ENCODE measurements around the gene SBK3. TPM values are rescaled to one million over a fixed set of nuclear protein-coding genes. Genes with fewer than 3 reads are reported as not detected.

Gene SBK3
- total RNA-seq, 1 experiment from 2014 or later, result not detected

DNA sequence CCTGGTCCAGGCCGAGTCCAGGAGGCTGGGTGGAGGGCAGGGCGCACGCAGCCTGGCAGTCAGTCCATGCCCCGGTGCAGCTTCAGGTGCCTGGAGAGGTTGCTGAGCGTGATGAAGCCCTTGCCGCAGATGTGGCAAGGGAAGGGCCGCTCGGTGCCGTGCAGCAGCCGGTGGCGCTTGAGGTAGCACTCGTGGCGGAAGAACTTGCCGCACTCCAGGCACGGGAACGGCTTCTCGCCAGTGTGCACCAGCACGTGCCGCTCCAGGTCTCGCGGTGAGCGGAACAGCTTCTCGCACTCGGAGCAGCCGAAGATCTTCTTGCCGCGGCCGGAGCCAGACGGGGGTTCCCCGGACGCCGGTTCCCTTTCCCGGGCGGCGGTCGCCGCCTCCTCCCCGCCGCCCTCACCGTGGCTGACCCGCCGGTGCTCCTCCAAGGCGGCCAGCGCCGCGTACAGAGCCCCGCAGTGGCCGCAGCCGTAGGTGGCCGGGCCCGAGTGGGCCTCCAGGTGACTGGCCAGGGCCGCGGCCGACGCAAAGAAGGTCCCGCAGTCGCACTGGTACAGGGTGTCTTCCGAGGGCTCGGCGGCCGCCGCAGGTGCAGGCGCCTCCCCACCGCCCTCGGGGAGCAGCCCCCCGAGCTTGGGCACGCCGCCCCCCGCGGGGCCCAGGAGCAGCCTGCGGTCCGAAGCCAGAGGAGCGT is 47.2 kb upstream of the SBK3 start:
- BruUV-seq (replicated peaks), result no TSS peak
- no peak for ATAC-seq
- Histone ChIP-seq H3K9me3 (ENCODE audit: low read length) (no peaks in the 10 kb centered on the region), H3K4me3 (ENCODE audit: low read length) (no peak overlapping the region), H3K9me2 (replicated peaks; ENCODE audit: low read length) (no peaks in the 10 kb centered on the region), H3K79me2 (ENCODE audit: low read length) (no peaks in the 10 kb centered on the region), H3K36me3 (ENCODE audit: low read depth, low read length) (peaks cover 4% of the 10 kb centered on the region; the same call in 1 of the 2 replicates), H3K9ac (ENCODE audit: low read length) (no peak overlapping the region), H3K4me2 (ENCODE audit: low read length) (no peak overlapping the region), H3K27me3 (ENCODE audit: low read length) (no peaks in the 10 kb centered on the region), H2AFZ (ENCODE audit: low read length) (no peak overlapping the region), H4K20me1 (ENCODE audit: low read length) (no peaks in the 10 kb centered on the region), H3K27ac (ENCODE audit: low read length) (no peak overlapping the region), H3K4me1 (ENCODE audit: insufficient read depth, low read length) (no peaks in the 10 kb centered on the region), H3F3A (ENCODE audit: low read length, unreplicated experiment) (no peaks in the 10 kb centered on the region)
- POLR2A ChIA-PET (ENCODE audit: unreplicated experiment), result no interaction called here
- intact Hi-C loops (cut with micrococcal nuclease), result no loop called here
- CTCF ChIA-PET, result no interaction called here
- TF ChIP-seq, protein P1, sequence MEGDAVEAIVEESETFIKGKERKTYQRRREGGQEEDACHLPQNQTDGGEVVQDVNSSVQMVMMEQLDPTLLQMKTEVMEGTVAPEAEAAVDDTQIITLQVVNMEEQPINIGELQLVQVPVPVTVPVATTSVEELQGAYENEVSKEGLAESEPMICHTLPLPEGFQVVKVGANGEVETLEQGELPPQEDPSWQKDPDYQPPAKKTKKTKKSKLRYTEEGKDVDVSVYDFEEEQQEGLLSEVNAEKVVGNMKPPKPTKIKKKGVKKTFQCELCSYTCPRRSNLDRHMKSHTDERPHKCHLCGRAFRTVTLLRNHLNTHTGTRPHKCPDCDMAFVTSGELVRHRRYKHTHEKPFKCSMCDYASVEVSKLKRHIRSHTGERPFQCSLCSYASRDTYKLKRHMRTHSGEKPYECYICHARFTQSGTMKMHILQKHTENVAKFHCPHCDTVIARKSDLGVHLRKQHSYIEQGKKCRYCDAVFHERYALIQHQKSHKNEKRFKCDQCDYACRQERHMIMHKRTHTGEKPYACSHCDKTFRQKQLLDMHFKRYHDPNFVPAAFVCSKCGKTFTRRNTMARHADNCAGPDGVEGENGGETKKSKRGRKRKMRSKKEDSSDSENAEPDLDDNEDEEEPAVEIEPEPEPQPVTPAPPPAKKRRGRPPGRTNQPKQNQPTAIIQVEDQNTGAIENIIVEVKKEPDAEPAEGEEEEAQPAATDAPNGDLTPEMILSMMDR (conservative IDR thresholded peaks at IDR 0.05; ENCODE audit: low read depth, low read length), result no peak
- no peak for DNase-seq

DNA sequence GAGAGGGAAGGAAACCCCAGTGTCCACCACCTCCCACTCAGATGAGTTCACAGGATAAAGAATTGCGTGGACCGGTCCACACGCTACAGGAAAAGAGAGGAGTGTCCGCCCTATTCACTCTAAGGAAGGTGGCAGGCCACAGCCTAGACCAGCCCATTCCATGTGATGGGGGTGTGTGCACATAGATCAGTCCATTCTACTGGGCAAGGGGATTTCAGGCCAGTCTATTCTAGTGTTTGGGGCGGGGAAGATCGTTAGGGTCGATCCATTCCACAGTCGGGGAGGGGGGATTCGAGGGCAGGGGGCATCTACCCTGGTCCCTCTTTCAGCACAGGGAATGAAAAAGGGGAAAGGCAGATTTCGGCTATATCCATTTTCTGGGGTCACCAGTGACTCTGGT is 46.2 kb upstream of the SBK3 start:
- no peaks in the 10 kb centered on the region for H3K9me2 ChIP-seq (replicated peaks; ENCODE audit: low read length)
- H3K4me3 ChIP-seq (ENCODE audit: low read length), result no peak overlapping the region
- H3K9ac ChIP-seq (ENCODE audit: low read length), result no peak overlapping the region
- no peaks in the 10 kb centered on the region for H3K27me3 ChIP-seq (ENCODE audit: low read length)
- H4K20me1 ChIP-seq (ENCODE audit: low read length), result no peaks in the 10 kb centered on the region
- POLR2A ChIA-PET (ENCODE audit: unreplicated experiment), result no interaction called here
- CTCF ChIA-PET, result no interaction called here
- intact Hi-C loops (cut with micrococcal nuclease), result no loop called here
- no peaks in the 10 kb centered on the region for H3K79me2 ChIP-seq (ENCODE audit: low read length)
- TSS peak; percentile 25 for BruUV-seq (replicated peaks)
- H3K27ac ChIP-seq (ENCODE audit: low read length), result no peak overlapping the region
- ATAC-seq, result no peak
- H2AFZ ChIP-seq (ENCODE audit: low read length), result no peak overlapping the region
- H3K4me1 ChIP-seq (ENCODE audit: insufficient read depth, low read length), result peaks cover 6% of the 10 kb centered on the region
- no peak overlapping the region for H3K4me2 ChIP-seq (ENCODE audit: low read length)
- TF ChIP-seq EZH2phosphoT487 (IDR thresholded peaks at IDR 0.05; ENCODE audit: borderline replicate concordance, low read length) (no peak), EZH2 (IDR thresholded peaks at IDR 0.05; ENCODE audit: low read length, unreplicated experiment) (no peak)
- TF ChIP-seq, protein P1 (conservative IDR thresholded peaks at IDR 0.05; ENCODE audit: low read depth, low read length), result no peak
- no peaks in the 10 kb centered on the region for H3K9me3 ChIP-seq (ENCODE audit: low read length)
- DNase-seq, result no peak
- no peaks in the 10 kb centered on the region for H3F3A ChIP-seq (ENCODE audit: low read length, unreplicated experiment)
- peaks cover 4% of the 10 kb centered on the region; the same call in 1 of the 2 replicates for H3K36me3 ChIP-seq (ENCODE audit: low read depth, low read length)

DNA sequence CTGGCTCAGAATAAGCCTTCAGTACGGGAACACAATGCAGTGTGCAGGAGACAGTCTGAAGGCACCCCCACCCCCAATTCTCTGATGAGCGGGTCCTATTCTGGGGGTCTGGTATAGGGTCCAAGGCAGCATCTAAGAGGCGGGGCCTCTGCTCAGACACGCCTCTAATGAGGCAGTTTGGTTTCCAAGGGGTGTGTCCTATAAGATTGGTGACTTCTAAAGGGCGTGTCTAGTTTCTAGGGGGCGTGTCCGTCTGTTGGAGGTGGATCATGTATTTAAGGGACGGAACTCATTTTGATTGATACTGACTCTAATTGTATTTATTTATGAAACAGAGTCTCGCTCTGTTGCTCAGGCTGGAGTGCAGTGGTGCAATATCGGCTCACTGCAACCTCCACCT is 45.3 kb upstream of the SBK3 start:
- Histone ChIP-seq H3K4me2 (ENCODE audit: low read length) (no peak overlapping the region), H3K27me3 (ENCODE audit: low read length) (no peaks in the 10 kb centered on the region), H3K9ac (ENCODE audit: low read length) (no peak overlapping the region), H3F3A (ENCODE audit: low read length, unreplicated experiment) (no peaks in the 10 kb centered on the region), H3K4me3 (ENCODE audit: low read length) (no peak overlapping the region), H3K79me2 (ENCODE audit: low read length) (no peaks in the 10 kb centered on the region), H2AFZ (ENCODE audit: low read length) (no peak overlapping the region), H3K9me3 (ENCODE audit: low read length) (no peaks in the 10 kb centered on the region), H3K4me1 (ENCODE audit: insufficient read depth, low read length) (peaks cover 10% of the 10 kb centered on the region), H3K27ac (ENCODE audit: low read length) (no peak overlapping the region), H3K9me2 (replicated peaks; ENCODE audit: low read length) (no peaks in the 10 kb centered on the region), H3K36me3 (ENCODE audit: low read depth, low read length) (peaks cover 4% of the 10 kb centered on the region; the same call in 1 of the 2 replicates), H4K20me1 (ENCODE audit: low read length) (no peaks in the 10 kb centered on the region)
- TF ChIP-seq, protein P1 (conservative IDR thresholded peaks at IDR 0.05; ENCODE audit: low read depth, low read length), result no peak
- TF ChIP-seq EZH2phosphoT487 (IDR thresholded peaks at IDR 0.05; ENCODE audit: borderline replicate concordance, low read length), result no peak
- TF ChIP-seq EZH2 (IDR thresholded peaks at IDR 0.05; ENCODE audit: low read length, unreplicated experiment), result no peak
- ChIA-PET CTCF (no interaction called here), POLR2A (ENCODE audit: unreplicated experiment) (no interaction called here)
- intact Hi-C loops (cut with micrococcal nuclease), result no loop called here
- ATAC-seq (no peak), DNase-seq (peak; percentile 58)
- no TSS peak for BruUV-seq (replicated peaks)
